A673 (cell line): ENCODE results near the gene STARD7.

Source experiments
- EZH2 ChIP-seq: fragments of 200-600 bp; sonication (generic); IDR thresholded peaks from 2 replicates; pipeline ENCODE4 v1.6.1; 2017; ENCODE audit warnings: borderline replicate concordance, low read depth, mild to moderate bottlenecking, mixed read lengths, antibody characterized with exemption, low read length; ENCODE audit not compliant: poor library complexity, severe bottlenecking
- TF ChIP-seq, protein P1 (sequence below): fragments of 300-800, 200-600 bp; sonication (generic); conservative IDR thresholded peaks from 2 replicates; pipeline ENCODE4 v1.5.1; 2017; ENCODE audit warnings: low read depth, mild to moderate bottlenecking, antibody characterized with exemption, low read length, moderate library complexity, mixed read lengths

DNA sequence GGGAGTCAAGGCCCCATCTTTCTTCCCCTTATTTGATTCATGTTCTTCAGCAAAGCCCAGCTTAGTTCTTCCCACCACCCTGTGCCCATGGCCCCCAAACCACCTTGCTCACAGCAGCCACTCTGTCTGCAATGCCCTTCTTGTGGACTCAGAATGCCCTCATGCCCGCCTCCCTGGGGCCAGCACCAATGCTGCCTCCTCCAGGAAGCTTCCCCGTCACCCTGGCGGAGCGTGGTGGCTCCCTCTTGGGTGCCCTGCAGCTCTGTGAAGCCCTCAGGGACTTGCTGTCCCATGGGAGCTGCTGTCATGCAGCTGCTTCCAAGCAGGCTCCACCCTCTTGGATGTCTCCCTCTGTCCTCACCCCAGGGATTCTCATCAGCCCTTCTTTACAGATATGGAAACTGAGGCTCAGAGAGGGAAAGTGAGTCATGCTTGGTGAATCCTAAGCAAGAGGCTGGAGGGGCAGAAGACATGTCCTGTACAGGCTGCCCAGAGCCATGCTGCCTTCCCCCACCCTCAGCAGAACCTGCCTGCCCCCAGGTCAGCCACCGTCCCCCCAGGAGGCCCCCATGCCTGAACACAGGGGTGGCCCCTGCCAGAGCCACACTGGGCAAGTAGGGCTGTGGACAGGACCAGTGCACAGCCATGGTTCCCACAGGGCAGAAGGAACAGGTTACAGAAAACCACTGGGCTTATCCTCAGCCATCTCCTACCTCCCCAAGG is 51.5 kb downstream of the STARD7 start:
- TF ChIP-seq, protein P1, sequence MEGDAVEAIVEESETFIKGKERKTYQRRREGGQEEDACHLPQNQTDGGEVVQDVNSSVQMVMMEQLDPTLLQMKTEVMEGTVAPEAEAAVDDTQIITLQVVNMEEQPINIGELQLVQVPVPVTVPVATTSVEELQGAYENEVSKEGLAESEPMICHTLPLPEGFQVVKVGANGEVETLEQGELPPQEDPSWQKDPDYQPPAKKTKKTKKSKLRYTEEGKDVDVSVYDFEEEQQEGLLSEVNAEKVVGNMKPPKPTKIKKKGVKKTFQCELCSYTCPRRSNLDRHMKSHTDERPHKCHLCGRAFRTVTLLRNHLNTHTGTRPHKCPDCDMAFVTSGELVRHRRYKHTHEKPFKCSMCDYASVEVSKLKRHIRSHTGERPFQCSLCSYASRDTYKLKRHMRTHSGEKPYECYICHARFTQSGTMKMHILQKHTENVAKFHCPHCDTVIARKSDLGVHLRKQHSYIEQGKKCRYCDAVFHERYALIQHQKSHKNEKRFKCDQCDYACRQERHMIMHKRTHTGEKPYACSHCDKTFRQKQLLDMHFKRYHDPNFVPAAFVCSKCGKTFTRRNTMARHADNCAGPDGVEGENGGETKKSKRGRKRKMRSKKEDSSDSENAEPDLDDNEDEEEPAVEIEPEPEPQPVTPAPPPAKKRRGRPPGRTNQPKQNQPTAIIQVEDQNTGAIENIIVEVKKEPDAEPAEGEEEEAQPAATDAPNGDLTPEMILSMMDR: no peak
- no peak for TF ChIP-seq EZH2
